HG03175 (cell line): ENCODE data around the gene SH2D3C.

Source experiments
- ATAC-seq: cut with Tn5 transposase; IDR thresholded peaks from one replicate; pipeline ENCODE4 v1.9.1; 2021; ENCODE audit warnings: mild to moderate bottlenecking, moderate library complexity; ENCODE audit not compliant: unreplicated experiment

The SH2D3C gene, protein sequence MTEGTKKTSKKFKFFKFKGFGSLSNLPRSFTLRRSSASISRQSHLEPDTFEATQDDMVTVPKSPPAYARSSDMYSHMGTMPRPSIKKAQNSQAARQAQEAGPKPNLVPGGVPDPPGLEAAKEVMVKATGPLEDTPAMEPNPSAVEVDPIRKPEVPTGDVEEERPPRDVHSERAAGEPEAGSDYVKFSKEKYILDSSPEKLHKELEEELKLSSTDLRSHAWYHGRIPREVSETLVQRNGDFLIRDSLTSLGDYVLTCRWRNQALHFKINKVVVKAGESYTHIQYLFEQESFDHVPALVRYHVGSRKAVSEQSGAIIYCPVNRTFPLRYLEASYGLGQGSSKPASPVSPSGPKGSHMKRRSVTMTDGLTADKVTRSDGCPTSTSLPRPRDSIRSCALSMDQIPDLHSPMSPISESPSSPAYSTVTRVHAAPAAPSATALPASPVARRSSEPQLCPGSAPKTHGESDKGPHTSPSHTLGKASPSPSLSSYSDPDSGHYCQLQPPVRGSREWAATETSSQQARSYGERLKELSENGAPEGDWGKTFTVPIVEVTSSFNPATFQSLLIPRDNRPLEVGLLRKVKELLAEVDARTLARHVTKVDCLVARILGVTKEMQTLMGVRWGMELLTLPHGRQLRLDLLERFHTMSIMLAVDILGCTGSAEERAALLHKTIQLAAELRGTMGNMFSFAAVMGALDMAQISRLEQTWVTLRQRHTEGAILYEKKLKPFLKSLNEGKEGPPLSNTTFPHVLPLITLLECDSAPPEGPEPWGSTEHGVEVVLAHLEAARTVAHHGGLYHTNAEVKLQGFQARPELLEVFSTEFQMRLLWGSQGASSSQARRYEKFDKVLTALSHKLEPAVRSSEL

DNA sequence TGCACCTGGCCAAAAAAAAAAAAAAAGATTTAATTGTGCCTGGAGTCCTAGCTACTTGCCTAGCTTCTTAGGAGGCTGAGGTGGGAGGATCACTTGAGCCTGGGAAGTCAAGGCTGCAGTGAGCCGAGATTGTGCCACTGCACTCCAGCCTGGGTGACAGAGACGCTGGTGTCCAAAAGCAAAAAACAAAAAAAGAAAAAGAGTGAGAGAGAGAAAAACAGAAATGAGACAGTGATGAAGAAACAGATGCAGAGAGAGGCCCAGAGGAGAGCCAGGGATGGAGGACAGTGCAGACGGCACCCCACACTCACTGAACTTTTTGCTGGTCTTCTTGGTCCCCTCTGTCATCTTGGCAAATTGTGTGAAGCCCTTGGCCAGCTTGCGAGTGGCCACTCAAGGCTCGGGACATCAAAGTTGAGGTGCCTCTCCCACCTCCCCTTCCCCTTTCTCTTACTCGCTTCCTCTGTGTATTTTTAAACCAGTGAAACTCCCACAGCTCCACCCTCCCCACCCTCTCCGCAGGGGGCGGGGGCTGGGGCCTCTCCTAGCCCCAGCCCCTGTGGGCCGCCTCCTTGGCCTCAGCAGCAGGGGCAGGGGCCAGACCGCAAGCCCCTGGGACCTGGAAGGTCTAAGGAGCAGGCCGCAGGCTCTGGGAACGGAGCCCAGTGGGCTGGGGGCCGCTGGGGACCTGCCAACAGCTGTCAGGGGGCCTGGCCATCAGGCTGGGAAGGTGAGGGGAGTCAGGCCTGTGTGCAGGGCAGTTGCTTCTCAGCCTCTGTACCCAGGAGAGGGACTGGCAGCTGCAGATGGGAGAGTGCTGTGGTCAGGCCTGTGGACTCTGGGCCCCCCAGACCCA, at the start of gene SH2D3C:
TSS of gene SH2D3C (minus strand) at position 387 of the 856 bp plus-strand sequence. CDS start at position 348, 39 bp downstream.
- ATAC-seq: peak; percentile 32

DNA sequence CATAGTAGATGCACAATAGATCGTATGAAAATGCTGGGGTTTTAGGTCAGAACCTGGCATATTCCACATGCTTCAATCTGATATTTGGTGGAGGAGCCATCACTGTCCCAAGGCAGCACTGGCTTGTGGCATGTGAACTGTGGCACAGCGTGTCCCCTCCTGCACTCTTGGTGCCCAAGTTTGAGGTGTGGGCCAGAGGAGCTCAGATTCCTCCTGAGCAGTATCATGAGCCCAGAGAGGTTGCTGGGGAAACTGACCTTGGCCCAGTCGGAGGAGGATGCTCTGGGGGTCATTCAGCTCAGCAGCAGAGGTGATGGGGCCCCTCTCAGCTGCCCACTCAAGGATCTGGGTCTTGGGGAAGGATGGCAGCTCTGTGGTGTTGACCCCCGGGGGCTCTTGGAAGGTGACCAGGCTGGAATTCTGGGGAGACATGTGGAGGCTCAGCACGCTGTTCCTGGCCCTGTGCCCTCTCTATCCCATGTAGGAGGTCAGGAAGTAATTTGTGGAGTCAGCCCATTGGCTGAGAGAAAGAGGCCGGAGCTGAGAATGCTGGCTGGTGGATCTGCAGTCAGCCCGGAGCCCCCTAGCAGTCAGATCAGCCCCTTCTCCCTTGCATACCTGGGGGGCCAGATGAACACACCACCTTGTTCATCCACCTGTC, 47.9 kb upstream of the SH2D3C start:
- no peak for ATAC-seq

DNA sequence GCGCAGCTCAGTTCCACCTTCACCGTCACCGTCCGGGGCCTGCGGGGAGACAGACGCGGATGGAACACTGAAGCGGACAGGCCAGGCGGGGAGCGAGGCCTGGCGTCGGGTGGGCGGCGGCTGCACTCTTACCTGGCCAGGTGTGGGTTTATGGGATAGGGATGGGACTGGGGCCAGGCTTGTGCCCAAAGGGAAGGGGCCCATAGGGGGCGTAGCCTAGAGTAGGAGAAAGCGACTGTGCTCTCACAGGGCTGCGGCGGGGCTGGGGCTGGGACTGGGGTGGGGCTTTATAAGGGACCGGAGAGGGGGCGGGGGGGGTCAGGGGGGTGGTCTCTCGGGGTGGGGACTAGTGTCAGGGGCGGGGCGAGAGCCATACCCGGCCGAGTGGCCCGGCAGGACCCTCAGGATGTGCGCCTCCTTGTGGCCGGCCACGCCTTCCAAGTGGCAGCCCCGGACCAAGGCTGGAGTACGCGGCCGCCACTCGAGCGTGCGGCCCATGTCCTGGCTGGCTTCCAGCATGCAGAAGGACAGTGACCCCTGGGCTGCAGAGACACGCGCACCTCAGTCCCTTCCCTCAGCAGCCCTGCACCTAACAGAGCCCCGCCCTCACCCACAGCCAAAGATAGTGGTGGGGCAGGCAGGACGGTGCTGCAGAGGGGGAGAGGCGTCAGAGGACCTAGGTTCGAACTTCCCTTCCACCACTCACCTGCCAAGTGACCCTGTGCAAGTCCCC, 47.0 kb upstream of the SH2D3C start:
- ATAC-seq: no peak

DNA sequence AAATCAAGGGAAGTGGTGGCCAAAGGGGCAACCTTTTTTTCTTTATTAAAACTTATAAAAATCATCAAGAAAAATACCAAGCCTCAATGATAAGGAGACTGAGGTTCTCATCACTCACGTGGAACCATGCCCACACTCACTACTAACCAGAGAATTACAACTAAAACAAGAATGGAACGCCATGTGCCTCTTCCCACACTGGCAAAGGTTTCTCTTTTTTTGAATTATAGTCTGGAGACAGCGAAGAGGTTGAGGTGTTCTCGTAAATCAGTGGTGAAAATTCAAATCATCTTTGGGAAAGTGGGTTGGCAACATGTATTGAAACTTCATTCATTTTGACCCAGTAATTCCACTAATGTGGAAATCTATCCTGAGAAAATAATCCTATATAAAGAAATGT, 43.6 kb upstream of the SH2D3C start:
- ATAC-seq: no peak

DNA sequence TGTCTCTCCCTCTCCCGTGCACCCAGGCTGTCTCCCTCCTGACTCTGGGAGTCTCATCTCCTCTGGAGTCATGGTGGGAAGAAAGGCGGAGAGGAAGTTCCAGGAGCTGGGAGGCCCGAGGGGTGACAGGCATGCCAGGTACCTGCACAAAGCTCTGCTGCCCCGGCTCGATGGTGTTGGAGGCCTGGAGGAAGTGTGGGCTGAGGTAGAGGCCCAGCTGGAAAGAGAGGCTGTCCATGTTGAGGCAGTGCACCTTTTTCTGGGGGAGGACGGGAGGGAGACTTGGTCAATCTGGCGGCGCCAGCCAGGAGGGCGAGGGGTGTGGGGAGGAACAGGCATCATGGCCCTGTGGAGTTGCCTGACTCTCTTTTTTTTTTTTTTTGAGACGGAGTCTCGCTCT, 40.1 kb upstream of the SH2D3C start:
- ATAC-seq: no peak

DNA sequence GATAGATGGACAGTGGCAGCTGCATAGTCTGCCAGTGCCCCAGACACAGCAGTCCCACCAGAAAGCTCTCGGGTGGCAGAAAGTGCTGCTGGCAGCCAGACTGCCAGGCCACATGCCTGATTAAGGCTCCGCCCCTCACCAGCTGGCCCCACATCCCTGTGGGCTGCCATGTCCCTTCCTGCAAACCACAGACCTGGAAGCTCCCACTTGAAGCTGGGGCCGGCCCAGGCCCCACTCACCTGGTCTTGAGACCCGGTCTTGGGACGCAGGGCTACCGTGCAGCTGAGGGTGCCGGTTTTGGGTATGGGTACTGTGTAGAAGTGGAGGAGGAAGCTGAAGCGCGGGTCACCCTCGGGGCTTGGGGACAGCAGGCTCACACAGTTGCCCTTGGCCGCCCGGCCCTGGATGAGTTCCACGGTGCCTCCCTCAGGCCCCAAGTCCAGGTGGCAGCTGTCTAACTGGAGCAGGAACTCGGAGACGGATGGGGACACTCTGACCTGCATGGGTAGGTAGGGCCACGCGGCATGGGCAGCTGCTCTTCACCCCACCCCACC, 39.5 kb upstream of the SH2D3C start:
- no peak for ATAC-seq

DNA sequence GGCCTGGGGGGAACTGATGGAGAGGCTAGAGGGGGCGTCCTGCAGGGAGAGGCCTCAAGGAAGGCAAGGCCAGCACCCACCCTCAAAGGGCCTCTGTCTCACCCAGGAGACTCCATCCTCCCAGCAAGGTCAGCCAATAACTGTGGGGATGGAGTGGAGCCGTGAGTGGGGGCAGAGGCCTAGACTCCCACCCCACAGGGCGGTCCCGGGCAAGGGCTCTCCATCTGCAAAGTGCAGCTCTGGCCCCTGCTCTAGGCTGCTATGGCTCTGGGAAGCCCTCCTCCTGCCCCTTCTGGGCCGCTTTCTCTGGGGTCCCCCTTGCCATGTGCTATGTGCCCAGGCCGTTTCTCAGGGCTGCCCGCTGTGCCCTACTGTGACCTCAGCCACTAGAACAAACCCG, 38.3 kb upstream of the SH2D3C start:
- ATAC-seq: no peak

DNA sequence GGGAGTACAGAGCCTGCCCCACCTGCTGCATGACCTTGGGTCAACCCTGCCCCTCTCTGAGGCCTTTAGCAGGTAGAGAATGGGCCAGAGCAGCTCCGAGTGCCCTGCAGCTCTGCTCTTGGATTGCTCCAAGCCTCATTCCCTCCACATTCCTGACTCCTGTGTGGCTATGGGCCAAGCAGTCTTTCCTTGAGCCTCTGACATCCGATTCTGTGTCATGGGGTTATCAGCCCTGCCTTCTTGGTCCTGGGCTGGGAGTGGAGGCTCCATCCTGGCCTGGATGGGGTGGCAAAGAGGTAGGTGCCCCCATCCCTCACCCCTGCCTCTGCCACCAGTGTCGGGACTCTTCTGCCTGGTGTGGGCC, 37.9 kb upstream of the SH2D3C start:
- no peak for ATAC-seq

DNA sequence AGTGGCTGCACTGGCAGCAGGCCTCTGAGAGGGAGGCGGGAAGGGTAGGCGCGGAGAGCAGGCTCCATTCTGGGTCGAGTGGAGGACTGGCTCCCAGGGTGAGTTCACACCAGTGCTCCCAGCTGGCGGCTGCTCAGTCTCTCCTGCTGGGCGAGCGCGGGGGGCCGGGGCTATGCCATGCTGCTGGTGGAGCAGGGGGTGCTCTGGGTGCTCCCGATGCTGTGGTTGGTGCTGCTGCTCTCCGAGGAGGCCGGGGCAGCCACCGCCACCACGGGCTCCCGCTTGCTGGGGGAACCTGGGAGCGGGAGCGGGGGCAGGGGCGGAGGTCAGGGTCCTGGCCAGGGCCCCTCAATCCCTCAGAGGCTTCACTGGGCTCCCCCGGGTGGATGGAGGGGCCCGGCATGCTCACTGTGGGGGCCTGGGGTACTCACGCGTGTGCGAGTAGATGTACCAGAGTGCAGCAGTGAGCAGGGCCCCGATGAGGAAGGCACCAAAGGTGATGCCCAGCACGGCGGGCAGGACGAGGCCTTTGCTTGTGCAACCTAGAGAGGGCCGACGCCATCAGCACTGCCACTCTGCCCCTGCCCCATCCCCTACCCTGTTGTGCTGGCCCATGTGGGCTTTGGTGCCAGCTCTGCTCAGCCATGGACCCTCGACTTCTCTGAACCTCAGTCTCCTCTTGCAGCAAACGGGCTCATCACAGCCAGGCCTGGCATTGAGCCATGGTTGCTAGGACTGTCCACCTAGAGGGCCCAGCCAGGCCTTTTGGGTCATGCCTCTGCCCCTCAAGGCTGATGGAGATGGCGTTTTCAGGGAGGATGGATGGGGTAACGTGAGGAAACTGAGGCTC, 37.3 kb upstream of the SH2D3C start:
- ATAC-seq: no peak

DNA sequence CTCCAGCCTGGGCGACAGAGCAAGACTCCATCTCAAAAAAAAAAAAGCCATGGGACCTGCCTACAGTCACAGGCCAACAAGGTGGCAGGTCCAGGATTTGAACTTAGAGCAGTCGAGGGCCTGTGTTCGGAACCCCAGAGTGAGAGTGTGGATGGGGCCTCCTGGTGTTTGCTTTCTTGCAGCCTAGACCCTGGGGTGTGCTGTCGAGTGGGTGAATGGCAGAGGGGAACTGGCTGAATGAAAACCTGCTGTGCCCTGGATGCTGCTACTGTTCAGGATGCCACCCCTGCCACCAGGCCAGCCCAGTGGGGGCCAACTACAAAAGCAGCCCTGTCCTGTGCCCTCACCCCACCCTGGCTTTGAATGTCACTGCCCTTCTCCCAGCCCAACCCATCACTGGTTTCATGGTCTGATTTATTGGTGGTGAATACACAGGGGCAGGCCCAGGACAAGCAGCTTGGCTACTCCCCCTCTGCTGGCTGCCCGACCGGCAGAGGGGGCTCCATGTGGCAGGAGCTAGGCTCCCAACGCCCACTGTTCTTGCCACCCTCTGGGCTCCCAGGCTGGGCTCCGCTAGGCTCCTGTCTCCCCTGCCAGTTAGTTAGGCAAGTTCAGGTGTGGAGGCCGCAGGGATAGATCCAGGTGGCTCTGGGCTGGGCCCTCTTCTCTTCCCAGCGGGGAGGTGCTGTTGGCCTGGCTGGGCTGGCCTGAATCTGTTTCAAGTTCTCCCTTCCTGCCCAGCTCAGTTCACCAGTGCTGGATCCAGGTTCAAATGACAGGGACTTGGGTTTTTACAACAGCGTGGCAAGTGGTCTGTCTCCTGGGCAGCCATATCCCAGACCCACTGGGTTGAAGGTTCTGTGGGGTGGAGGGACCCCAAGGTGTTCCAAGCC, 36.4 kb upstream of the SH2D3C start:
- ATAC-seq: no peak

DNA sequence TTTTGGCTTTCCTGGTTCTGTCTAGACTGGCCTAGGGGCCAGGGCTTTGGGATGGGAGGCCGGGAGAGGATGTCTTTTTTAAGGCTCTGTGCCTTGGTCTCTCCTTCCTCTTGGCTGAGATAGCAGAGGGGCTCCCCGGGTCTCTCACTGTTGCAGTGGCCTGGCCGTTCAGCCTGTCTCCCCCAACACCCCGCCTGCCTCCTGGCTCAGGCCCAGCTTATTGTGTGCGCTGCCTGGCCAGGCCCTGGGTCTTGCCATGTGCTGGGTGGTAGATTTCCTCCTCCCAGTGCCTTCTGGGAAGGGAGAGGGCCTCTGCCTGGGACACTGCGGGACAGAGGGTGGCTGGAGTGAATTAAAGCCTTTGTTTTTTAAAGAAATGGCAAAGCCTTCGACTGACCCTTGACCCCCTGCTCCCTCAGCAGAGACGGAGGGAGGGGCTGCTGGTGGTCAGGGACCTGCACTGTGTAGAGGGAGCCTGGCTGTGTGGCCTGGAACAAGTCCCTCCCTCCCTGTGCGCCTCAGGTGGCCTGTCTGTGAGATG, 35.3 kb upstream of the SH2D3C start:
- no peak for ATAC-seq

DNA sequence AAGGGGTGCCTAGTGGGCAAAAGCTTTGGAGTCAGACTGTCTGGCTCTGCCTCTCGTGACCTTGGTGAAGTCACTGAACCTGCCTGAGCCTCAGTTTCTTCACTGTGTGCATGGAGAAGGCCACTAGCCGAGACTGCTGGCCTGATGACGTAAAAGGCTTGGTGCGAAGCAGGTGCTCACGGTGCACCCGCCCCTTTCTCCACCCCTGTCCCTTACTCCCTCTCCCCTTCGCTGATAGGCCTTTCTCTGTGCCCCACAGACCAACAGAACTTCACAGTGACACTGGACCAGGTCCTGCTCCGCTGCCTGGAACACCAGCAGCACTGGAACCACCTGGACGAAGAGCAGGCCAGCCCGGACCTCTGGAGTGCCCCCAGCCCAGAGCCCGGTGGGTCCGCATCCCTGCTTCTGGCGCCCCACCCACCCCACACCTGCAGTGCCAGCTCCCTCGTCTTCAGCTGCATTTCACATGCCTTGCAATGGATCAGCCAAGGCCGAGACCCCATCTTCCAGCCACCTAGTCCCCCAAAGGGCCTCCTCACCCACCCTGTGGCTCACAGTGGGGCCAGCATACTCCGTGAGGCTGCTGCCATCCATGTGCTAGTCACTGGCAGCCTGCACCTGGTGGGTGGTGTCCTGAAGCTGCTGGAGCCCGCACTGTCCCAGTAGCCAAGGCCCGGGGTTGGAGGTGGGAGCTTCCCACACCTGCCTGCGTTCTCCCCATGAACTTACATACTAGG, 34.6 kb upstream of the SH2D3C start:
- no peak for ATAC-seq

DNA sequence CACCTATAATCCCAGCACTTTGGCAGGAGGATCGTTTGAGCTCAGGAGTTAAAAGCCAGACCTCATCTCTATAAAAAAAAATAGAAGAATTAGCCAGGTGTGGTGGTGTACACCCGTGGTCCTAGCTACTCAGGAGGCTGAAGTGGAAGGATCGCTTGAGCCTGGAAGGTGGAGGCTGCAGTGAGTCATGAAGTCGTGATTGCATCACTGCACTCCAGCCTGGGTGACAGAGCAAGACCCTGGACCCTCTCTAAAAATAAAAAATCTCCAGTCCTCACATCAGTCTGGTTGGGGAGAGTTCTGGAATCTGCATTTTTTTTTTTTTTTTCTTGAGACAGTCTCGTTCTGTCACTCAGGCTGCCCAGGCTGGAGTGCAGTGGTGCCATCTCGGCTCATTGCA, 33.5 kb upstream of the SH2D3C start:
- ATAC-seq: no peak

DNA sequence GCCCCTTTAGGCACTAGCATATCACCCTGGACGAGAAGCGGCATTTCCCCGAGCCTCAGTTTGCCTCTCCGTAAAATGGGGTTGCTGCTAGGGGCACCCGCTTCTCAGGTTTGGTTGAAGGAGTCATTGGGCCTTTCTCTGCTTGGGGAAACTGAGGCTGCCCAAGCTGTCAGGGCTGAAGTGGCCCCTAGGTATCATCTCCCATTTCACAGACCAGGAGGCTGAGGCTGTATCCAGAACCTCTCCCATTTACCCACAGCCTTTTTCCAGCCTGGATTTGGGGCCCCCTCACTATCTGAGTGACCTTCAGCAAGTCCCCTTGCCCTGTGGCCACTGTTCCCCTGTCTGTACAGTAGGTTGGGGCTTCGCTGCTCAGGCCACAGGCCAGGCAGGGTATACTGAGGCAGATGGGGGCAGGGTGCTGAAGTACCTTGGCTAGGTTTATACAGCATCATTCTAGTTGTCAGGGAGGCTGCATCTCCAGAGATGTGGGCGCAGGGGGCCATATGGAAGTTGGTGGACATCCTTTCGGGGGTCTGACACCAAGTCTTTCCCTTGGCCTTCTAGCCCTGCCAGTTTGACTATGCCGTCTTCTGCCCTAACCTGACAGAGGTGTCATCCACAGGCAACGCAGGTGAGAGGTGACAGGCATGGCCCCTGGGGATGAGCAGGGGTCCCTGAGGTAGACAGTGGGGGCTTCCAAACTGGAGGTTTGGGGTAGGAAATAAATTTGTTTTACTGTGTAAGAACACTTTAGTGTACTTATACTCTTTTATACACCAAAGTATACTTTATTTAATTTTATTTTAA, 32.1 kb upstream of the SH2D3C start:
- no peak for ATAC-seq

DNA sequence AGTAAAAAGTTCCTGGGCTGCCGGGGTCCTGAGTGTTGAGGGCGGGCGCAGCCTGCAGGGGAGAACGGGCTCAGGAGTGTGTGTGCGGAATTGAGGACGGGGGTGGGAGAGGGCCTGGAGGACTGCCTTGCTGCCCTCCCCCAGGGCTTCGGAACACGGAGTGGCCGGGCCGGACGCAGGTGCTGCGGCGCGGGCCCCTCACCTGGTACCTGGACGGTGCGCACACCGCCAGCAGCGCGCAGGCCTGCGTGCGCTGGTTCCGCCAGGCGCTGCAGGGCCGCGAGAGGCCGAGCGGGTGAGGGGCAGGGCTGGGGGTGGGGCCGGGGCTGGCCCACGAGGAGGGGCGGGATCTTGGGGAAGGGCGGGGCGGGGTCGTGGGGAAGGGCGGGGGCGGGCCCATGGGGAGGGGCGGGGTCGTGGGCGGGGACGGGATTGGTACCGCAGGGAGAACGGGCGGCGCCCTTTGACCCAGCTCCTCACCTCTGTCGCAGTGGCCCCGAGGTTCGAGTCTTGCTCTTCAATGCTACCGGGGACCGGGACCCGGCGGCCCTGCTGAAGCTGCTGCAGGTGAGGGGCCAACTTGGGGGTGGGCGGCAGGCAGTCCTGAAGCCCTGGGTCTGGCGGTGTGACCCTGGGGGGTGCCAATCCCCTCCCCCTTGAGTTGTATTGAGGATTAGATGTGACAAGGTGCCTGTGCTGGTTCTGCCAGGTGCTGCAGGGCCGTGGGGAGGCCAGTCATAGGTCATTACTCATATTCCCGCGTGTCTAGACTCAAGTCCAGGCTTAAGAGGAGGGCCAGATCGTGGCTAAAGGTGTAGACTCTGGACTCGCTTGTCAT, 31.3 kb upstream of the SH2D3C start:
- ATAC-seq: no peak
